ENCODE measurements around the gene POP7.

POP7 gene

GRCh38 chr7:100684534-100685042 is 21.3 kb upstream of the POP7 start:
- ATAC-seq: no peak
- TF ChIP-seq ARNTL (CRISPR knock-in tag; IDR thresholded peaks at IDR 0.05; ENCODE audit: borderline replicate concordance, low read depth): no peak
- TF ChIP-seq GLIS3 (CRISPR knock-in tag; IDR thresholded peaks at IDR 0.05): no peak
- TF ChIP-seq OSR1 (CRISPR knock-in tag; IDR thresholded peaks at IDR 0.05): no peak
- no peak for TF ChIP-seq ZNF565 (CRISPR knock-in tag; conservative IDR thresholded peaks at IDR 0.05; ENCODE audit: low read depth)
- no peak for TF ChIP-seq CREB5 (CRISPR knock-in tag; IDR thresholded peaks at IDR 0.05; ENCODE audit: low read depth)
- TF ChIP-seq TCF4 (CRISPR knock-in tag; IDR thresholded peaks at IDR 0.05; ENCODE audit: borderline replicate concordance): no peak
- TF ChIP-seq PPARA (CRISPR knock-in tag; IDR thresholded peaks at IDR 0.05; ENCODE audit: borderline replicate concordance): no peak
- no peak for TF ChIP-seq CSDC2 (CRISPR knock-in tag; IDR thresholded peaks at IDR 0.05)
- no peak for TF ChIP-seq SNAI2 (CRISPR knock-in tag; IDR thresholded peaks at IDR 0.05)
- no peak for TF ChIP-seq ZNF70 (CRISPR knock-in tag; IDR thresholded peaks at IDR 0.05)
- no peak for TF ChIP-seq ZNF8 (CRISPR knock-in tag; IDR thresholded peaks at IDR 0.05)
- no peak for TF ChIP-seq POU6F1 (CRISPR knock-in tag; IDR thresholded peaks at IDR 0.05; ENCODE audit: borderline replicate concordance, low read depth)
- no peak for TF ChIP-seq ZFP3 (CRISPR knock-in tag; IDR thresholded peaks at IDR 0.05)
- TF ChIP-seq ISL1 (CRISPR knock-in tag; IDR thresholded peaks at IDR 0.05): no peak
- TF ChIP-seq BACH2 (CRISPR knock-in tag; IDR thresholded peaks at IDR 0.05; ENCODE audit: borderline replicate concordance): no peak
- TF ChIP-seq TOX (CRISPR knock-in tag; IDR thresholded peaks at IDR 0.05; ENCODE audit: borderline replicate concordance): no peak
- no peak for TF ChIP-seq TSHZ2 (CRISPR knock-in tag; IDR thresholded peaks at IDR 0.05)
- no peak for TF ChIP-seq CSRNP3 (CRISPR knock-in tag; IDR thresholded peaks at IDR 0.05)
- no peak for TF ChIP-seq ZC3H10 (CRISPR knock-in tag; IDR thresholded peaks at IDR 0.05)
- no peak for TF ChIP-seq ESRRG (CRISPR knock-in tag; IDR thresholded peaks at IDR 0.05)

- ATAC-seq: no peak
Observed at GRCh38 chr7:100685049-100685605, 20.8 kb upstream of the POP7 start.

GRCh38 chr7:100685631-100686145 is 20.2 kb upstream of the POP7 start:
- TF ChIP-seq PPARA (CRISPR knock-in tag; IDR thresholded peaks at IDR 0.05; ENCODE audit: borderline replicate concordance) (no peak), ZNF8 (CRISPR knock-in tag; IDR thresholded peaks at IDR 0.05) (no peak), CREB5 (CRISPR knock-in tag; IDR thresholded peaks at IDR 0.05; ENCODE audit: low read depth) (no peak), BACH2 (CRISPR knock-in tag; IDR thresholded peaks at IDR 0.05; ENCODE audit: borderline replicate concordance) (no peak), TCF4 (CRISPR knock-in tag; IDR thresholded peaks at IDR 0.05; ENCODE audit: borderline replicate concordance) (no peak), ARNTL (CRISPR knock-in tag; IDR thresholded peaks at IDR 0.05; ENCODE audit: borderline replicate concordance, low read depth) (no peak), ISL1 (CRISPR knock-in tag; IDR thresholded peaks at IDR 0.05) (no peak), PATZ1 (CRISPR knock-in tag; IDR thresholded peaks at IDR 0.05; ENCODE audit: borderline replicate concordance) (no peak), CSRNP3 (CRISPR knock-in tag; IDR thresholded peaks at IDR 0.05) (no peak), ZNF565 (CRISPR knock-in tag; conservative IDR thresholded peaks at IDR 0.05; ENCODE audit: low read depth) (no peak), ZC3H10 (CRISPR knock-in tag; IDR thresholded peaks at IDR 0.05) (no peak), ESRRG (CRISPR knock-in tag; IDR thresholded peaks at IDR 0.05) (no peak), ZNF70 (CRISPR knock-in tag; IDR thresholded peaks at IDR 0.05) (no peak)

More at GRCh38 chr7:100685049-100685605, 20.8 kb upstream of the POP7 start:
- no peak for TF ChIP-seq CSDC2 (CRISPR knock-in tag; IDR thresholded peaks at IDR 0.05)

More at GRCh38 chr7:100685631-100686145, 20.2 kb upstream of the POP7 start:
- ATAC-seq: no peak
